IMR-90 (cell line): ENCODE measurements around the gene SLC46A2. TPM values are rescaled to one million over a fixed set of nuclear protein-coding genes. Genes with fewer than 3 reads are reported as not detected.

ENCODE experiments used
- ATAC-seq: fragments of 200-7000 bp; cut with Tn5 transposase; 2 replicates; pipeline ENCODE4 v1.9.1; 2020; ENCODE audit warnings: low read depth, mild to moderate bottlenecking, moderate library complexity
- BruUV-seq: library from RNA; stranded (reverse); fragments of 400-500 nt; replicated peaks from 2 replicates; lab custom pipeline; 2021; lab: Mats Ljungman, UMichigan
- CTCF ChIA-PET: fragments of 300-600 bp; formaldehyde crosslinking; extraction: SDS; loops from one replicate; lab custom pipeline; 2021; ENCODE audit warnings: antibody characterized with exemption; lab: Yijun Ruan, JAX
- POLR2A ChIA-PET: fragments of 300-600 bp; sonication (Branson Sonifier 250); formaldehyde crosslinking; loops from one replicate; lab custom pipeline; 2022; ENCODE audit warnings: antibody characterized with exemption; ENCODE audit not compliant: unreplicated experiment; lab: Charles Lee
- DNase-seq: peaks from one replicate; pipeline ENCODE4 v3.0.0; 2013
- H2AFZ ChIP-seq: replicated peaks from 2 replicates; pipeline ENCODE3; 2013; ENCODE audit warnings: low read length, mild to moderate bottlenecking; ENCODE audit not compliant: poor library complexity
- H2AK5ac ChIP-seq: 2 replicates; pipeline ENCODE4 v1.6.1; 2013; ENCODE audit warnings: low read depth, low read length, inconsistent platforms
- H2AK9ac ChIP-seq: replicated peaks from 2 replicates; pipeline ENCODE3; 2013; ENCODE audit warnings: mild to moderate bottlenecking, low read depth, low read length, moderate library complexity; ENCODE audit not compliant: poor library complexity
- H2BK120ac ChIP-seq: 2 replicates; pipeline ENCODE4 v1.6.1; 2013; ENCODE audit warnings: low read depth, low read length, inconsistent platforms
- H2BK15ac ChIP-seq: 3 replicates; pipeline ENCODE4 v1.6.1; 2013; ENCODE audit warnings: low read depth, low read length, inconsistent platforms
- H2BK20ac ChIP-seq: 2 replicates; pipeline ENCODE4 v1.6.1; 2013; ENCODE audit warnings: low read depth, mild to moderate bottlenecking, inconsistent platforms, low read length, moderate library complexity
- H2BK5ac ChIP-seq: 2 replicates; pipeline ENCODE4 v1.6.1; 2013; ENCODE audit warnings: mild to moderate bottlenecking, low read depth, low read length, inconsistent platforms; ENCODE audit not compliant: poor library complexity, severe bottlenecking
- H3K14ac ChIP-seq: replicated peaks from 2 replicates; pipeline ENCODE4 v1.6.1; 2013; ENCODE audit warnings: low read depth, low read length, inconsistent platforms
- H3K18ac ChIP-seq: 2 replicates; pipeline ENCODE4 v1.6.1; 2013; ENCODE audit warnings: low read depth, low read length, control low read depth
- H3K23ac ChIP-seq: 2 replicates; pipeline ENCODE4 v1.6.1; 2013; ENCODE audit warnings: low read depth, low read length, inconsistent platforms
- H3K27ac ChIP-seq: 2 replicates; pipeline ENCODE4 v1.5.1; 2013; ENCODE audit warnings: mild to moderate bottlenecking, control low read depth, low read length; ENCODE audit not compliant: insufficient read depth
- H3K27me3 ChIP-seq: 2 replicates; pipeline ENCODE4 v1.6.1; 2013; ENCODE audit warnings: low read length; ENCODE audit not compliant: control insufficient read depth, insufficient read depth
- H3K36me3 ChIP-seq: 2 replicates; pipeline ENCODE4 v1.6.1; 2013; ENCODE audit warnings: low read length, mixed read lengths; ENCODE audit not compliant: control insufficient read depth, insufficient read depth
- H3K4ac ChIP-seq: 2 replicates; pipeline ENCODE4 v1.6.1; 2013; ENCODE audit warnings: low read depth, low read length, inconsistent platforms
- H3K4me1 ChIP-seq: 2 replicates; pipeline ENCODE4 v1.6.1; 2013; ENCODE audit warnings: low read length, mixed read lengths; ENCODE audit not compliant: control insufficient read depth, insufficient read depth
- H3K4me2 ChIP-seq: 2 replicates; pipeline ENCODE4 v1.6.1; 2013; ENCODE audit warnings: low read depth, mild to moderate bottlenecking, control low read depth, low read length, moderate library complexity
- H3K4me3 ChIP-seq: 2 replicates; pipeline ENCODE4 v1.5.1; 2013; ENCODE audit warnings: low read depth, mild to moderate bottlenecking, control low read depth, low read length, moderate library complexity; ENCODE audit not compliant: insufficient read depth
- H3K56ac ChIP-seq: 2 replicates; pipeline ENCODE4 v1.6.1; 2013; ENCODE audit warnings: low read length, inconsistent platforms; ENCODE audit not compliant: insufficient read depth; ENCODE audit errors: extremely low read depth
- H3K79me1 ChIP-seq, 2 experiments: 2 replicates each; pipeline ENCODE4 v1.6.1; 2013; ENCODE audit warnings: low read length in 2 of 2, inconsistent platforms in 1 of 2, low read depth in 1 of 2
- H3K9ac ChIP-seq: 2 replicates; pipeline ENCODE4 v1.6.1; 2013; ENCODE audit warnings: low read depth, low read length, control low read depth
- H3K9me1 ChIP-seq: 2 replicates; pipeline ENCODE4 v1.6.1; 2013; ENCODE audit warnings: low read length, inconsistent platforms; ENCODE audit not compliant: insufficient read depth
- H3K9me3 ChIP-seq: 2 replicates; pipeline ENCODE4 v1.6.1; 2013; ENCODE audit warnings: low read length; ENCODE audit not compliant: control insufficient read depth, insufficient read depth
- H4K20me1 ChIP-seq: 2 replicates; pipeline ENCODE4 v1.6.1; 2013; ENCODE audit warnings: low read length, inconsistent platforms; ENCODE audit not compliant: insufficient read depth
- H4K5ac ChIP-seq: 2 replicates; pipeline ENCODE4 v1.6.1; 2013; ENCODE audit warnings: mild to moderate bottlenecking, low read depth, low read length, control low read depth
- H4K8ac ChIP-seq, 2 experiments: 2 replicates each; pipeline ENCODE4 v1.6.1; 2013; ENCODE audit warnings: low read depth in 2 of 2, low read length in 2 of 2, control low read depth in 1 of 2, inconsistent platforms in 1 of 2
- H4K91ac ChIP-seq: 2 replicates; pipeline ENCODE4 v1.6.1; 2013; ENCODE audit warnings: low read depth, low read length, inconsistent platforms; ENCODE audit not compliant: insufficient read depth
- NFE2L2 ChIP-seq: fragments of 150-350 bp; IDR thresholded peaks from 2 replicates; pipeline ENCODE4 v1.6.1; 2016; ENCODE audit warnings: low read depth, mild to moderate bottlenecking, low read length
- POLR2A ChIP-seq: IDR thresholded peaks from 2 replicates; pipeline ENCODE4 v1.6.1; 2012; ENCODE audit warnings: mild to moderate bottlenecking, low read depth, low read length
- RAD21 ChIP-seq: IDR thresholded peaks from 2 replicates; pipeline ENCODE4 v1.6.1; 2012; ENCODE audit warnings: low read length, improper control_type of control experiment
- RFX5 ChIP-seq: IDR thresholded peaks from 2 replicates; pipeline ENCODE4 v1.8.0; 2012; ENCODE audit warnings: low read depth, mild to moderate bottlenecking, low read length, moderate library complexity
- WGBS, 2 experiments: methylation state at CpG; one replicate each; pipeline versions ENCODE4 v1.1.5 to v1.1.7; 2013; ENCODE audit warnings: missing lambda C conversion rate in 2 of 2; ENCODE audit not compliant: insufficient read length in 1 of 2; ENCODE audit errors: extremely low coverage in 2 of 2; 5-methylcytosine and 5-hydroxymethylcytosine counted together
- dilution Hi-C: fragments of 300-500 bp; cut with HindIII; formaldehyde crosslinking; loops from one replicate; pipeline ENCODE4 v1.14.3; 2018; ENCODE audit warnings: low sequenced_read_pairs; ENCODE audit not compliant: unreplicated experiment
- in situ Hi-C: fragments of 300-500 bp; cut with MboI; formaldehyde crosslinking; loops from 3 replicates; pipeline ENCODE4 v1.14.3; 2019; ENCODE audit warnings: low sequenced_read_pairs, inconsistent platforms, mixed read lengths
- intact Hi-C: fragments of 100-400 bp; cut with micrococcal nuclease; formaldehyde crosslinking; loops from 2 replicates; pipeline ENCODE4 v1.10.0; 2022
- polyA plus RNA-seq, 3 experiments: library from polyadenylated mRNA; depleted of rRNA; stranded (reverse); fragments of >200 nt; gene quantifications; 2 replicates each; pipeline ENCODE4 v1.2.3, GENCODE V29; 2012; ENCODE audit warnings: low replicate concordance in 1 of 3
- total RNA-seq: library from RNA; depleted of rRNA; stranded (reverse); fragments of >200 nt; gene quantifications from 2 replicates; pipeline ENCODE4 v1.2.3, GENCODE V29; 2012

The SLC46A2 gene
- total and polyA plus RNA-seq, 2 of the 4 experiments (the other 2 are of a cell fraction), result not detected

GRCh38 chr9:112863746-112864145 lies 26.9 kb downstream of the SLC46A2 start:
- TF ChIP-seq NFE2L2 (no peak), RAD21 (no peak), RFX5 (no peak), POLR2A (no peak)
- ChIA-PET CTCF (interaction anchor here (0.8 kb wide), 1 partner anchor 39 kb away, joined by 3 read pairs; no protein-coding TSS in a partner anchor), POLR2A (no interaction called here)
- Histone ChIP-seq H4K8ac (no peak overlapping the region), H3K23ac (no peak overlapping the region), H3K9me1 (peaks cover 17% of the 10 kb centered on the region), H2BK15ac (no peak overlapping the region), H3K14ac (no peak overlapping the region), H3K27me3 (no peaks in the 10 kb centered on the region), H2BK5ac (no peak overlapping the region), H2BK20ac (no peak overlapping the region), H3K4me1 (peaks cover 21% of the 10 kb centered on the region), H4K20me1 (no peaks in the 10 kb centered on the region), H3K4me3 (no peak overlapping the region), H3K36me3 (peaks cover 3% of the 10 kb centered on the region), H3K9ac (no peak overlapping the region), H2AK5ac (no peak overlapping the region), H2AFZ (no peak overlapping the region), H3K9me3 (no peaks in the 10 kb centered on the region), H4K5ac (no peak overlapping the region), H3K18ac (no peak overlapping the region), H4K91ac (no peak overlapping the region), H3K56ac (no peak overlapping the region), H3K4ac (no peak overlapping the region), H3K4me2 (no peak overlapping the region), H3K79me1 (peaks cover 0 to 10% of the 10 kb centered on the region in 2 experiments; a peak in 2 of 4 replicates), H2BK120ac (no peak overlapping the region), H3K27ac (no peak overlapping the region), H2AK9ac (no peak overlapping the region)
- no TSS peak for BruUV-seq
- in situ Hi-C loops, result no loop called here
- intact Hi-C loops, result no loop called here
- no peak for ATAC-seq
- WGBS, 2 experiments, result 100% methylated on average over 1 of the region's 2 CpGs; no CpG with 5 or more reads in 1 of the 2 experiments
- dilution Hi-C loops, result no loop called here
- no peak for DNase-seq
